Peyer's patch (tissue), 4 donors: ENCODE results near the gene GNAQ. TPM values are rescaled to one million over a fixed set of nuclear protein-coding genes. Genes with fewer than 3 reads are reported as not detected.

Experiments used
- DNase-seq, 3 donors: peaks; one replicate each; pipeline ENCODE4 v3.0.0-alpha.2; 2017 to 2019
- H3K27ac ChIP-seq, 4 donors: fragments of 200-600 bp; sonication (generic); one replicate each; pipeline ENCODE4 v1.5.1; 2016 to 2019
- H3K27me3 ChIP-seq, 2 donors: fragments of 200-600 bp; sonication (generic); one replicate each; pipeline ENCODE4 v1.5.1; 2019
- H3K36me3 ChIP-seq, 3 donors: fragments of 200-600 bp; sonication (generic); one replicate each; pipeline ENCODE4 v1.5.1; 2016 to 2019
- H3K4me1 ChIP-seq, 4 donors: fragments of 200-600 bp; sonication (generic); one replicate each; pipeline ENCODE4 v1.5.1; 2016 to 2019
- H3K4me3 ChIP-seq, 4 donors: fragments of 200-600 bp; sonication (generic); 1 replicate in 3 of 4; 2 replicates in 1 of 4; pipeline ENCODE4 v1.5.1; 2016 to 2019; ENCODE audit warnings: mild to moderate bottlenecking in 1 of 4
- H3K9me3 ChIP-seq, 4 donors: fragments of 200-600 bp; sonication (generic); one replicate each; pipeline ENCODE4 v1.5.1; 2016 to 2019; ENCODE audit warnings: mild to moderate bottlenecking in 1 of 4
- POLR2A ChIP-seq, 2 donors: fragments of 450-650 bp; IDR thresholded peaks; one replicate each; pipeline ENCODE4 v1.5.1; 2017; ENCODE audit warnings: antibody characterized with exemption in 2 of 2, mild to moderate bottlenecking in 2 of 2, moderate library complexity in 2 of 2
- total RNA-seq, 4 donors: library from RNA; depleted of rRNA; stranded (reverse); fragments of >200 nt; gene quantifications; one replicate each; pipeline ENCODE4 v1.1.0, GENCODE V29; 2016
- TF ChIP-seq, protein P1 (sequence below), 6 experiments: fragments of 450-650 bp in 4 of 6; fragments of 200-600 bp in 2 of 6; sonication (generic) in 1 of 6; IDR thresholded peaks; one replicate each; pipeline ENCODE4 v1.5.1; 2017 to 2019; ENCODE audit warnings: antibody characterized with exemption in 6 of 6, mild to moderate bottlenecking in 3 of 6, moderate library complexity in 1 of 6

The GNAQ gene
- total RNA-seq, 4 donors from 2014 or later = 28.7 to 45.4 (median 33.5) TPM

DNA sequence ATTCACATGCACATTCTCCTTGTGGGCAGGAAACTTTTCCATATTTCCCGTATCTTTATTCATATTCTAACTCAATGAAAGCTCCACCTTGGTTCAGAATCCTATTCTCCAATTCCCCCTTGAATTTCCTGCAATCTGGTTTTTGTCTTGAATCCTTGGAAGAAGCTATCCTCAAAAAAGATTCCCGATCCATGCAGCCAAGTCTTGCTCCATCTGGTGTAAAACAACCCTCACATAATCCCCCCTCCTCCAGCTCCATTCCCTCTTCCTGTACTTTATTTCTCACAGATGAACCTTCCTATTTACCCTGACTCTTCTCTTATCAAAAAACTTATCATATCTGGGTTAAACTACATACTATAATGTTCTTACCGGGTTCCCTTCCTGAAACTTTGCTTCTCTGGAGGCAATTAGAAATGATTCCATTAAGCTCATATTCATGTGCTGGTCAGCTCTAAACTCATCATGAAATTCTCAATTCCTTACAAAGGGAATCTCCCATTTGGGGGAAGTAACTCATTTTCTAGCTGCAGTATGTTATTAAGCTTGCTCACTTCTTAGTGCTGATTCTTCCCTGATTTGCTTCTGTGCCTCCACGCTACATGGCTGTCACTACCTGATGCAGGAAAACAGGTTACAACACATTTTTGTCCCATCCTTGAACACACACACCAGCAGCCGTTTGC, 81.7 kb downstream of the GNAQ start:
- H3K27me3 ChIP-seq = no peaks in the 10 kb centered on the region
- H3K27ac ChIP-seq = no peak overlapping the region
- DNase-seq = no peak
- H3K4me3 ChIP-seq = no peak overlapping the region
- no peaks in the 10 kb centered on the region for H3K9me3 ChIP-seq
- TF ChIP-seq POLR2A (IDR thresholded peaks at IDR 0.05) = no peak
- no peaks in the 10 kb centered on the region for H3K36me3 ChIP-seq
- H3K4me1 ChIP-seq = peaks cover 0 to 40% (median 2%) of the 10 kb centered on the region in 4 donors

DNA sequence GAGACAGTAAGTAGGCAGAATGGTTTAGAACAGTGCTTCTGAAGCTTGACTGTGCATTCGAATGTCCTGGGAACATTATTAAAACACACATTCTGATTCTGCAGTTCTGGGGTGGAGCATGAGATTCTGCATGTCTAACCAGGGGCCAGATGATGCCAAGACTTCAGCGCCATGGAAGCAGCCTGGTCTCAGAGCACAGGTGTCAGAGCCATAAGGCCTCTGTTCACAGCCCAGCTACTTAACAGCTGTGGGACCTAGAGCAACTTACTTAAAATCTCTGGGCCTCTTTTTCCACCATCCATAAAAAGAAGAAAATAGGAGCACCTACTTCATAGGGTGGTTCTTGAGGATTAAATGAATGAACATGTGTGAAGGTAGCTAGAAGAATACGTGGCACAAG, 84.0 kb downstream of the GNAQ start:
- no peaks in the 10 kb centered on the region for H3K36me3 ChIP-seq
- TF ChIP-seq, protein P1, sequence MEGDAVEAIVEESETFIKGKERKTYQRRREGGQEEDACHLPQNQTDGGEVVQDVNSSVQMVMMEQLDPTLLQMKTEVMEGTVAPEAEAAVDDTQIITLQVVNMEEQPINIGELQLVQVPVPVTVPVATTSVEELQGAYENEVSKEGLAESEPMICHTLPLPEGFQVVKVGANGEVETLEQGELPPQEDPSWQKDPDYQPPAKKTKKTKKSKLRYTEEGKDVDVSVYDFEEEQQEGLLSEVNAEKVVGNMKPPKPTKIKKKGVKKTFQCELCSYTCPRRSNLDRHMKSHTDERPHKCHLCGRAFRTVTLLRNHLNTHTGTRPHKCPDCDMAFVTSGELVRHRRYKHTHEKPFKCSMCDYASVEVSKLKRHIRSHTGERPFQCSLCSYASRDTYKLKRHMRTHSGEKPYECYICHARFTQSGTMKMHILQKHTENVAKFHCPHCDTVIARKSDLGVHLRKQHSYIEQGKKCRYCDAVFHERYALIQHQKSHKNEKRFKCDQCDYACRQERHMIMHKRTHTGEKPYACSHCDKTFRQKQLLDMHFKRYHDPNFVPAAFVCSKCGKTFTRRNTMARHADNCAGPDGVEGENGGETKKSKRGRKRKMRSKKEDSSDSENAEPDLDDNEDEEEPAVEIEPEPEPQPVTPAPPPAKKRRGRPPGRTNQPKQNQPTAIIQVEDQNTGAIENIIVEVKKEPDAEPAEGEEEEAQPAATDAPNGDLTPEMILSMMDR (IDR thresholded peaks at IDR 0.05) = no peak
- TF ChIP-seq POLR2A (IDR thresholded peaks at IDR 0.05) = no peak
- H3K4me1 ChIP-seq = peaks cover 0 to 36% (median 0%) of the 10 kb centered on the region in 4 donors
- no peaks in the 10 kb centered on the region for H3K27me3 ChIP-seq
- no peak for DNase-seq
- H3K9me3 ChIP-seq = no peaks in the 10 kb centered on the region
- H3K27ac ChIP-seq = peak overlapping the region in 2 of 4 donors; percentile 6 to 22
- no peak overlapping the region for H3K4me3 ChIP-seq

- H3K9me3 ChIP-seq = no peaks in the 10 kb centered on the region
- TF ChIP-seq POLR2A (IDR thresholded peaks at IDR 0.05) = no peak
- TF ChIP-seq, protein P1 (IDR thresholded peaks at IDR 0.05) = peak in 2 of 6 experiments; percentile 7 to 11
- H3K27ac ChIP-seq = peak overlapping the region in 2 of 4 donors; percentile 6 to 22
- H3K4me1 ChIP-seq = peaks cover 0 to 36% (median 0%) of the 10 kb centered on the region in 4 donors
- no peak for DNase-seq
- H3K36me3 ChIP-seq = no peaks in the 10 kb centered on the region
- H3K4me3 ChIP-seq = no peak overlapping the region
- no peaks in the 10 kb centered on the region for H3K27me3 ChIP-seq
Measured at GRCh38 chr9:77946969-77947620, 84.5 kb downstream of the GNAQ start.

DNA sequence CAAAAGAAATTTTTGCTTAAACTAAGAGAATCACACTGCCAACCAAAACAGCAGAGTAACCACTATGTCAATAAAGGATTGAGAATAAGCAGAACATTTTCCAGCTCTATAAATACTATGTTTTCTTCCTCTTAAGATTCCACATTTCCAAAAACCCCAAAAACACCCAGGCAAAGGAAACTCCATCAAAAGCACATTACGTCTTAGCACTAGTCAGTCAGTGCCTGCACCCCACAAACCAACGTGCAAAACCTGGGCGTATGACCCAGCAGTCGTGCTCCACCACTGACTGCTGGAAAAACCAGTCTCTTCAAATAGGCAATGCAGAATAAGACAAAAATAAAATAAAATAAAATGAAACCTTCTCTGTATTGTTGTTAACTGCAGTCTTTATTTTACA, 85.3 kb downstream of the GNAQ start:
- Histone ChIP-seq H3K4me3 (no peak overlapping the region), H3K9me3 (no peaks in the 10 kb centered on the region), H3K4me1 (peaks cover 0 to 36% (median 0%) of the 10 kb centered on the region in 4 donors), H3K27ac (peak overlapping the region in 1 of 4 donors; percentile 5), H3K27me3 (no peaks in the 10 kb centered on the region), H3K36me3 (no peaks in the 10 kb centered on the region)
- DNase-seq = no peak
- no peak for TF ChIP-seq POLR2A (IDR thresholded peaks at IDR 0.05)
- TF ChIP-seq, protein P1 (IDR thresholded peaks at IDR 0.05) = no peak

- TF ChIP-seq, protein P1 (IDR thresholded peaks at IDR 0.05) = no peak
- TF ChIP-seq POLR2A (IDR thresholded peaks at IDR 0.05) = no peak
- Histone ChIP-seq H3K9me3 (no peaks in the 10 kb centered on the region), H3K27ac (peak overlapping the region in 1 of 4 donors; percentile 5), H3K27me3 (no peaks in the 10 kb centered on the region), H3K4me1 (peaks cover 0 to 36% (median 0%) of the 10 kb centered on the region in 4 donors), H3K4me3 (no peak overlapping the region), H3K36me3 (no peaks in the 10 kb centered on the region)
- DNase-seq = no peak
Measured at GRCh38 chr9:77945798-77946197, 85.8 kb downstream of the GNAQ start.
